GM12872 (cell line): ENCODE results near the gene FITM2.

Experiments used
- CTCF ChIP-seq: IDR thresholded peaks from 3 replicates; pipeline ENCODE4 v1.5.1; 2011; ENCODE audit warnings: low read depth, mild to moderate bottlenecking, low read length, moderate library complexity; ENCODE audit not compliant: insufficient read depth

Gene FITM2

GRCh38 chr20:44287272-44288097 lies 23.5 kb downstream of the FITM2 start:
- TF ChIP-seq CTCF = no peak

- TF ChIP-seq CTCF = no peak
Measured at GRCh38 chr20:44284032-44284431, 27.0 kb downstream of the FITM2 start.

GRCh38 chr20:44282192-44282591 lies 28.8 kb downstream of the FITM2 start:
- TF ChIP-seq CTCF = no peak

GRCh38 chr20:44280387-44280786 lies 30.6 kb downstream of the FITM2 start:
- TF ChIP-seq CTCF = no peak

GRCh38 chr20:44279228-44279627 lies 31.8 kb downstream of the FITM2 start:
- no peak for TF ChIP-seq CTCF

- TF ChIP-seq CTCF = no peak
Measured at GRCh38 chr20:44274303-44275017, 36.5 kb downstream of the FITM2 start.
